Left forelimb (tissue), 1 donor: ENCODE measurements around the gene E2F2.

Experiments
- DNase-seq: peaks from one replicate; pipeline ENCODE4 v3.0.0-alpha.2; 2018; ENCODE audit warnings: low spot score

The E2F2 gene

DNA sequence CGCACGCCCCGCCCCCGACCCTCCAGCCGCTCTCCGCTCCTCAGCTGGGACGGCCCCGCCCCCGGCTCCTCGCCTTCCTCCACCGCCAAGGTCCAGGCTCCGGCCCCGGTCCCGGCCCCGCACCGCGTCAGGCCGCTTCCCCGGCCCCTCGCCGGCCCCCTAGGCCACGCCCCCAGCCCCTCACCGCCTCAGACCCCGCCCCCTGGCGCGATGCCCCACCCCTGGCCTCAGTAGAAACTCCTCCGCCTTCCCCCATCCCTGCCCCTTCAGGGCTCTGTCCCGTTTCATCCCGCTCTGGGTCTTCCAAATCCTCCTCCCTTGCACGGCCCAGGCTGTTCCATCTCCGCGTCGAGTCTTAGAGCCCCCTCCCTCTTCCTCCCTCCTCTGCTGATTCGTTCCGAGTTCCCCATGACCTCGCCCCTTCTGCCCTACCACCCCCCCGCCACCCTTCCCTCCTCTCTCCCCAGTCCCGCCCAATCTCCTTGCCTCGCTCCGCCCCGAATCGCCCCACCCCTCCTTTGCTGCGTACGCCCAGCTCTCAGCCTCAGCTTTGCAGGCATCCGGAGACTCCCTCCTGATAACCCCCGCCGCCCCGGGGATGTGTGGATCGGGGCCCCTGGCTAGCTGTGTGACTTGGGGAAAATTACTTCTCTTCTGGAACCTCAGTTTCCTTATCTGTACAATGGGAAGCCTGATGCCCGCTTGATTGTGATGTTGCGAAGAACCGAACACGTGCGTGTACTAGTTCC is 46.6 kb downstream of the E2F2 start:
- DNase-seq, result peak; percentile 98

DNA sequence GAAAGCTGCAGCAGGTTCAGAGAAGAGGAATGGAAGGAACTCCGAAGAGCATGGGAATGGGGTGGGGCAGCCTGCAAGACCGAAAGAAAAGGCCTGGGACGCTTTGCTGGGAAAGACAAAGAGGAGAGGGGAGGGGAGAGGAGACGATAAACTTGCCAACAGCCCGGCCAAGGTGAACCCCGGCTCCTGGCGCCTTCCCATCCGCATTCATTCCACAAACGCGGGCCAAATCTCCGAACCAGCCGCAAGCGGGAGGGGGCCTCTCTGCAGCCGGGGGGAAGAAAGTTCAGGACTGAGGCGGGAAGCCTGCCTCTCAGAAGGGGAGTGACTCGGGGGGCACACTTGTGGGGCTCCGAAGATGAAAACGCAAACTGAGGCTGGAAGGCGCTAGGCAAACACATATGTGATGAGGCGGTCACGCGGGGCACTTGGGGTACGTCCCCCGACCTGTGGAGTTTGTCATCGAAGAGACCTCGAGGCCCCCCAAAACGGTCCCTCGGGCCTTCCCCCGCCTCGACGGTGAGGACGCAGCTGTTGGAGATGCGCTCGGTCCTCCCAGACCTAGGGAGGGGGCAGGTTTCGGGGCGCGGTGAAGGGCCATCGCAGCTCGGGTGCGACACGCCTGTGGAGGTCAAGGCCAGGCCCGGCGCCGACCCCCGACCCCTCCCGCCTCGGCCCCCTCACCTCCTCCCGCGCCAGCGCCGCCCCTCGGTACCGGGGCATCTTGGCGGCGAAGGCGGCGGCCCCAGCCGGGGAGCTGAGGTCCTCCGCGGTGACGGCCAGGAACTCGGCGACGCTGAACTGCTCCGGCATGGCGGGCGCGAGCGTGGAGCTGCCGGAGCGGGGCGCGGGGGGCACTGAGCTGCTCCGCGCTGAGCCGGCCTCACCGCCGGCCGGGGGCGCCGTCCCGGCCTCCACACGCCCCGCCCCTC is 47.4 kb downstream of the E2F2 start, which contains the start of gene ASAP3:
TSS of gene ASAP3 (minus strand) at position 859 of the 932 bp plus-strand sequence. CDS start at position 813, 46 bp downstream.
- peak; percentile 88 for DNase-seq

DNA sequence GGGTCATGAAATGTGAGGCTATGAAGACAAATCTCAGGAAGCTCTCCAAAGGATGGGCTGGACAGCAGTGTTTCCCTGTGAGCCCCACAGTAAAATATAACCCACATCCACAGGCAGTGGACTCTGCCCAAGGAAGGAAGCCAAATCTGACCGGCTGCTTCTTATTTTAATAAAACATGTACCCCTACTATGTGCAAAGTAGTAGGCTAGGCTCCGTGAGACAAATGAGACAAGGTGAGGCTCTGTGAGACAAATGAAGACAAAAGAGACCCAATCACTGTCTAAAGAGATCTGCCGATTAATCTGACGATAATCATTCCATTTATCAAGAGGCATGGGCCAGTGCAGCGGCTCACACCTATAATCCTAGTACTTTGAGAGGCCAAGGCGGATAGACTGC is 49.1 kb downstream of the E2F2 start:
- DNase-seq, result no peak

DNA sequence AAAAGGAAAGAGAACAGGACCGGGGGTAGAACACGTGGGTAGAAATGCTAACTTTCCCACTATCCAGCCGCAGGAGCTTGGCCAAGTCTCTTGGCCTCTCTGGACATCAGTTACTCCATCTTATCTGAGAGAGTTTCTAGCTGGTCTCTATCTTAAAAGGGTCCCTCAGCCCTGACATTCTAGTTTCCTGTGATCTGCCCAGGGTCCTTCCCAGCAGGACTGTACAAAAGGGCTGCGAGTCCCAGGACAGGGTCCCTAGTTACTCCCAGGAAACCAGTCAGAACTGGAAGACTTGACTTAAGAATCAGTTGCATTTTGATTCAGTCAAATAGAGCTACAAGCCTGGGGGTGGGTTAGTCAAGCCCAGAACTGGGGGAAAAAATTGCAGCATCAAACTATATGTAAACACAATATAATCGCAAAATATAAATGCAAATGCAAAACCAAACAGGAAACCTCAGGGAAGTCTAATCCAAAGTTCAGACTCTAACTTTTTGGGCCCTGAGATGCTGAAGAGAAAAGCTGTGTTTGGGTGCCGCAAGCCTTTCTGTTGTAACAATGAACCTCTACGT is 49.9 kb downstream of the E2F2 start:
- DNase-seq, result no peak

DNA sequence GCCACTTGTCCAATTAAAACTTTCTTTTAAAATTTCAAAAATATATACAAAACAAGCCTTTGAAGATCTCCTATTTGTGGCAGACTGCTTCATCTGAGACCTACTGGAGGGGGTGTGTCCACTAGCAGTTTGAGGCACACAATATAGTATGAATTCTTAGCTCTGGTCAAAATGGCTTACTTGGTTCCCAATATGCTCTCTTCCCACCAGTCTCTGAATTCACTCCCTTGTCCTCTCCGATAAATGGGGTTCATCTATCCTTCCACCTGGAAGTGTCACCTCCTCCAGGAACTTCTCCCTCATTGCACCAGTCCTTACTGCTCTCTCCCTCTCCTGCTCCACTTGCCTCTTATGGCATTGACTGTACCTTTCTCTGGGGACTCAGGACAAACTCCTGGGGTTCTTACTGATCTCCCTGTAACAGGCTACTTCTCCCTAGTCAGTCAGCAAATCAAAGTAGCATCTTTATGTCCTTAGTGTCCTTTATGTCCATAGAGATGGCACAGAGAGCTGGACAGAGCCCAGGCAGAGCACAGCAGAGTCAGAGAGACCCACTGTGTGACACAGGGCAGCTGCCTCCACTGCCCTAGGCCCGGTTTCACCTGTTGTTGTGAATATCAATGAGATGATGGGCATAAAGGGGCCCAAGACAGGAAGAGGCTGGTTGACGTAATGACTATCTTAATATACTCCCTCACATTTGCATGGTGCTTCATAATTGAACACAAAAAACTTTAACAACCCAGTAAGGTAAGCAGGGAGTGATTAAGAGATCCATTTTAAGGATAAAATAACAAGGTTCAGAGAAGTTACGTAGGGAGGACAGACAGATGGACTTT is 50.6 kb downstream of the E2F2 start:
- no peak for DNase-seq

DNA sequence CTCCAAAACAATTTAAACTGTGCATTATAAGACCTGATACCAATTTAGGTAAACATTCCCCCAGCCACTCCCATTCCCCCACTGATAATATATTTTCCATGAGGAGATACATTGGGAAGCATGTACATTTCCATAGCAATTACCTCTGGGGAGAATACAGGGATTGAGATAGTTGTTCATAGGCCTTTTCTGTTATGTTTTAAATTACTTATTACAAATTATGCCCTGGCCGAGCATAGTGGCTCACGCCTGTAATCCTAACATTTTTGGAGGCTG is 51.4 kb downstream of the E2F2 start:
- DNase-seq, result no peak

DNA sequence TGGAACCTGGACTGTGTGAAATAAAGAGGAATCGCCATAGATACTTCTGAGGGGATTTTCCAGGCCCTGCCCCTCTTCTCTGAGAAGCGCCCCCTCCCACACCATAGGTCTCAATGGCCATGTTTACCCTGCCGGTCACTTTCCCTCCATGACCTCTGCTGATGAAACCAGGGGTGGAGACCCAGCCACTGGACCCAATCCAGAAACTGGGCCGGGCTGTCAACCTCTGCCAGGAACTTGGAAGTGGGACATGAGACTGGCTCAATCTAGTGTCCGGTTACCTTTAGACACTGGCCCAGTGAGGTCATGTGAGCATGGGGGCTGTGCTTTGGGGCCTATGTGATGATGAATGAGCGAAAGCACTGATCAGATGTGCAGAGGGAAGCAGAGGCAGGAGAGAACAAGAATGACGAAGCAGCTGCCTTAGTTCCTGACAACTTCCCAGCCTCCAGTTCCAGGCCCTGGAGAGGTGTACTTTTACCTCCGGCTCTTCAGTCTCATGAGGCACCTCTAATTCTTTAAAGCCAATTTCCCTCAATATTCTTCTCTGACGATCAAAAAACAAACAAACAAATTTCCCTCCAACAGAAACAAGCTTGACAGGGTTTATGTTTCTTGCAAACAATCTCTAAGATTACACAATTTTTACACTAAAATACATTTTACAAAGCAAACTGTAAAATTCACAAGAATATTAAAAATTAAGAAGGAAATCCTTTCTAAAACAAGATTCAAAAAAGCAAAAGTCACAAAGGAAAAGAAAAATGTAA is 52.0 kb downstream of the E2F2 start:
- DNase-seq, result peak; percentile 76

DNA sequence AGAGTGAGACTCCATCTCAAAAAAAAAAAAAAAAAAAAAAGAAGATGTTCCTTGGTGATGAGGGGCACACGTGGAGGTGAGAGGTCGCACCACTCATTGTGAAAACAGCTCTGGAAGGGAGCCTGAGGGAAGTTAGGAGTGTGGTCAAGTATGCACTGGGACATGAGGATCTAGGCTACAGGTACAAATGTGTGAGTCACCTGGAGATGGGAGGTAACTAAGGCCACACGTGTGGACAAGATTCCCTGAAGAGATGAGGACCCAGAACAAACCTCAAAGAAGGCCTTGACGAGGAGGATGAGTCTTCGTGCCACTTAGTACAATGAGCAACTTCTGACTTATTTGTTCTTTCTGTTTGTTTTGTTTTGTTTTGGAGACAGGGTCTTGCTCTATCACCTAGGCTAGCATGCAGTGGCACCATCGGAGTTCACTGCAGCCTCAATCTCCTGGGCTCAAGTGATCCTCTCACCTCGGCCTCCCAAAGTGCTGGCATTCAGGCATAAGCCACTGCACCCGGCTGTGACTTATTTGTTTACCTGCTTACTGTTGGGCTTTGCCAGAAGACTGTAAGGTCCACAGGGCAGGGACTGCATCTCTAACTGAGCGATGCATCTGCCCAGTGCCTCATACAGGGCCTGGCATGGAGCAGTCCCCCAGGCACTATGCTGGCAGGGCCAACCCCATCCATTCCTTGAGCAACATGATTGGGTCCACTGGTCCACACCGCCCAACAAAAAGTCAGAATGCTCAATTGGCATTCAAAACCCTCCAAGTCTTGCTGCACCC is 53.5 kb downstream of the E2F2 start:
- no peak for DNase-seq

DNA sequence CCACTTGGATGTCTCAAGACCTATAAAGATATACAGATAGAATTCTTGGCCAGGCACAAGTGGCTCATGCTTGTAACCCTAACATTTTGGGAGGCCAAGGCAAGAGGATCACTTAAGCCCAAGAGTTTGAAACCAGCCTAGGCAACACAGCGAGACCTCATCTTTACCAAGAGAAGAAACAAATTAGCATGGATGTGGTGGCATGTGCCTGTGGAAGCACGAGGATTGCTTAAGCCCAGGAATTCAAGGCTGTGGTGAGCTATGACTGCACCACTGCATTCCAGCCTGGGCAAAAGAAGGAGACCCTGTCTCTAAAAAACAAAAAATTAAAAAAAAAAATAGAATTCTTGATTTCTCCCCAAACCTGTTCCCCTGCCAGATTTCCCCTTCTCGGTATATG is 55.4 kb downstream of the E2F2 start:
- DNase-seq, result no peak

DNA sequence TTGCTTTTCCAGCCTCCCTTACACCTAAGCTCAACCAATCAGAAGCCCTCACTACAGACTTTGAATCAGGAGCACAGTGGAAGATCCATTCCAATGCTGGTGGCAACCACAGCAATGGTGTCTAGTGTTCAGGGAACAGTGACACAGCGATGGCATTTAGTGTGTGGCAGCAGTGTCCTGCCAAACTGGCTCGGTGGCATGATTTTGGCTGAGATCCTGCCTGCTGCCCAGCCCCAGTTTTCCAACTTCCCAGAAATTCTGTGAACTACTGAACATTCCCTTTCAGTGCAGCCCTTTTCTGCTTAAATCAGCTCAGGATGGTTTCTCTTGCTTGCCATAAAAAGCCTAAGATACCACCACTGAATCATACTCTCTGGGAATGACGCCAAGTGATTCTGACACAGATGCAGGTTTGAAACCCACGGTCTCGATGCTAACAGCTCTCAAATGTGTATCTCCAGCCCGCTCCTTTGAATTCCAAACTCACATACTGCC is 55.9 kb downstream of the E2F2 start:
- DNase-seq, result no peak

DNA sequence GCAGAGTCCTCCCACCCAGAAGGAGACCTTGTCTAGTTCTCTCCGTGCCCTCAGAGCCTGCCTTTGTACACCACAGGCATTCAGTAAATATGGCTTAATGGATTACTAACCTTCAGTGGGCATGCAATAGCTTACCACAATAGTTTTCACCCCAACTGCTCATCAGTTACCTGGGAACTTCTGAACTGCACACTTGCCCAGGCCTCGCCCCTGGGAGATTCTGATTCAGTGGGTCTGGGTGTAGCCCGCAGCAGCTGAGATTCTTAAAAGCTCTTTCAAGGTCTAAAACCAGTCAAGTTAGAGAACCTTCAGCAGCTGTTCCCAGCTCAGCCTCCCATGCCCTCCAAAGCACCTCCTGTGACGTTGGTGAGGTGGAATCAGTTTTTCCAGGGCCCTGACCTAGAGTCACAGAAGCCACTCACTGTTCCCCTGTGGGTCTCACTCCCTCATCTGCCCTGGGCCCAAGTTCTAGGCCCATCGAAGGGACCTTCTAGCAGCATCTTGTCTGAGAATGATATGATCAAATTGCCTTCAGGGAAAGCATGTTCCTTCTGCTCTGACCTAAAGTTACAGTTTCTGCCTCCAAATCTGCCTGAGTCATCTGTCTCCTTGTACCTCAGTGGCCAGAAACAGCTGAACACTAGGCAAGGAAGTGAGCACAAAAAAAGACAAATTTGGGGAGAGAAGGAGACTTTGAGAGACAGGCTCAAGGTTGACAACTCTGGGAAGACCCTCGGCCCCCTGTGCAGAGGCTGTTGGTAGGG is 57.8 kb downstream of the E2F2 start:
- DNase-seq, result no peak

DNA sequence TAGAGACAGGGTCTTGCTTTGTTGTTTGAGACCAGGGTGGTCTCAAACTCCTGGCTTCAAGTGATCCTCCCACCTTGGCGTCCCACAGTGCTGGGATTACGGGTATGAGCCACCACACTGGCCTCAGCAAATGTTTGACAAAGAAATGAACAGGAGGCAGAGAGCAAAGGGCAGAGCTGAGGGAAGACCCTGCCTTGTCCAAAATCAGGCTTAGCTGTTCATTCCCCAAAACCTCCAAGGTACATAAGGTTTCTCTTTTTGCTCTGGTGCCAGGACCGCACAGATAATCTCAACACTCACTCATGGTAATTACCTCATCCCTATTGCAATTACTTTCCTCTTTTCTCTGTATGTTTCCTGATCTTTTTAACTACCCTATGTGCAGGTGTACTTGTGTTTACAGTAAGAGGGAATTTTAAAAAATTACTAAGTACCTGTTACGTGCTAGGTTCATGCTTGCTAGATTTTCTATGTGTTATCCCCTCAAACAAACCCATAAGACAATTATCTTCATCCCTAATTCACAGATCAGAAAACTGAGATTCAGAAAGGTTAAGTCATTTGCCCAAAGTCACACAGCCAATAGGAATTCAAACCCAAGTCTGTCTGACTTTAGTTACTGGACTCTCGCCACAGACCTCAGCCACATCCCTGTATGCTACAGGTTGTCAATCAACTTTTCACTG is 58.5 kb downstream of the E2F2 start:
- no peak for DNase-seq

DNA sequence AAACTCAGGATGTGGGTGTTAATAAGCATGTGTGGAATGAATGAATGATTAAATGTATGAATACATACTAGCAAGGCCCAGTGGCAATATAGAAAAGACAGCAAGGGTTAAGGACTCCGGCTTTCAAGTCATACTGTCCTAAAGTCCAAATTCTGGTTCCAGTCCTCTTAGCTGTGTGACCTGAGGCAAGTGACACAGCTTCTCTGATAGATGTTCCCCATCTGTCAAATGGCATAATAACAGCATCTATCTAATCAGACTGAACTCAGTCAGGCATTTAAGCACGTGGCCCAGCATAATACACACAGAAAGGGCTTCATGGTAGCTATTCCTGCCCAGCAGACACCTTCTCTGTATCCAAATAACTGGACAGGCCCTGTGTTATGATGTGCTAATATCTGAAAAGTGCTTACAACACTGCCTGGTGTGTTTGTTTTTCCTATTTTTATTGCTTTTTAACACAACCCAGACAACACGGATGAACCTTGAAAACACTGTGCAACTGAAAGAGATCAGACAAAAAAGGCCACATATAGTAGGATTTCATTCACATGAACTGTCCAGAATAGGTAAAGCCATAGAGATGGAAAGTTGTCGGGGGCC is 59.5 kb downstream of the E2F2 start:
- no peak for DNase-seq

DNA sequence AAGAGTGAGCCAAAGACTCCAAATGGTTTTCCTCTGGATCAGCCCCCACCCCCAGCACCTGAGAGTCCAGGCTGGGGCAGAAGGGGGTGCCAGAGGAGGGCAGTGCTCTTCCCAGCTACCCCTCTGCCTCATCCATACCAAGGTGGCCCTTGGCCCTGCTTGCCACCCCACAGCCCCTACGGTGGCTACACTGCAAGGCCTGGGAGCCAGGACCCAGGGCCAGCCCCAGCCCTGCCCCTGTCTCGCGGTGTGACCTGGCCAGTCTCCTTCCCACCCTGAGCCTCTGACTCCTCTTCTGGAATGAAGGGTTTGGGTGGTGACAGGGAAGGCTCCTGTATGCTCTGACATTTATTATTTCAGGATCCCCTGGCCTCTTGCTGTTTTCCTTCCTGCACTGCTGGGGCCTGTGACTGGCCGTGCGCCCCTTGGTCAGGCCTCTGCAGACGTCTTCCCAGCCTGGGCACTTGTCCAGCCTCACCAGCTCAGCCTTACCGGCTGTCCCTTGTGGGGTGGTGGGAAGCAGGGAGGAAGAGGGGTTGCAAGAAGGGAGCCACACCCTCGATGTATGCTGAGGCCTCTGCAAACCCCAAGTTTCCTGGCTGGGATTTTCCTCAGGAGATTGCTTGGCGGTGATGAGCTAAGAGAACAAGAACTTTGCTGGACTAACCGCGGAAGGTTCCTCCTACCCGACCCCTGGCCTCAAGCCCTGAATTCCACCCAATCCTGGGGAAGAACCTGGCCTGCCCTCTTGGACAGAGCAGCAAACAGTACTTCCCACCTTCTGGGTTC is 60.6 kb downstream of the E2F2 start:
- peak; percentile 70 for DNase-seq

DNA sequence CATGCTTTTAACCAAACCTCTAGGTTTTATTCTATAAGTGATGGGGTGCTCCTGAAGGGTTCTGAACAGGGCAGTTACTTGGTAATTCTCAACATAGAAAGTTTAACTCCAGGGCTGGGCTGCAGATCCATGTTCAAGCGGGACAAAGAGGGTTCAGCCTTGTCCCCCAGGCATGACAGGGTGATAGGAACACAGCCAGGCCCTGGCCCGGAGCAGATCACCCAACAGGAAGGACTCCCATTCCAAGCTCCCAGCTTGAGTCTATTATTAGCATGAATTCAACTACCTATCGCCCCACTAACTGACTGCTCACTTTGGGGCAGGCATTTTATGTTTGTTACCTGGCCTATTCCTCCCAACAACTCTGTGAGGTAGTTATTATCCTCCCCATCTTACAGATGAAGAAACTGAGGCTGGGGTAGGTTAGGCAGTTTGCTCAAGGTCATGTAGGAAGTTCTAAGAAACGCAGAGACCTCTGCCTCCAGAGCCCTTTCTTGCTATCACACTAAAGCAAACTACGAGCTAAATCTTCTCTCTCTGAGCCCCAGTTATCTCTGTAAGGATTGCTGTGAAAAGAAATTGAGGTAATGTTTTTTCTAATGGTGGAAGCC is 61.6 kb downstream of the E2F2 start:
- no peak for DNase-seq

DNA sequence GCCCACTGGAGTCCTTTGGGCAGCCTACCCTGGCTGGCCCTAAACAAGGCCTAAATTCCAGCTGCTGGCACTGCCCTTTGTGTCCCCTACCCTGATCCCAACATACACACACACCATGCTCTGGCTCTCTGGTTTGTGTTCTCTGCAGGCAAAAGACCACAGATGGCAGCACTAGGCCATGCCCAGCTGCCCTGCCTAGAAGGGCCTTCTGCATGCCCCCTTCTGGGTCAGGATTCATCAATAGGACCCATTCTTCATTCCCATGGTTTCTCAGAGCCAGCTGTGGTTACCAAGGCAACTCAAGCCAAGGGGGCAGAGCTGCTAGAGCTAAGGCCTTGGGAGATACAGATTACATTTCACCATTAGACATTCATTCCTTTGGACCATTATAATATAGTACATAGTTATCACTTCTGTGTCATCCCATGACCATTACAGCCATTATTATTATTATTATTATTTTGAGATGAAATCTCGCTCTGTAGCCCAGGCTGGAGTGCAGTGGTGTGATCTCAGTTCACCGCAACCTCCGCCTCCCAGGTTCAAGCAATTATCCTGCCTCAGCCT is 64.5 kb downstream of the E2F2 start:
- DNase-seq, result no peak

DNA sequence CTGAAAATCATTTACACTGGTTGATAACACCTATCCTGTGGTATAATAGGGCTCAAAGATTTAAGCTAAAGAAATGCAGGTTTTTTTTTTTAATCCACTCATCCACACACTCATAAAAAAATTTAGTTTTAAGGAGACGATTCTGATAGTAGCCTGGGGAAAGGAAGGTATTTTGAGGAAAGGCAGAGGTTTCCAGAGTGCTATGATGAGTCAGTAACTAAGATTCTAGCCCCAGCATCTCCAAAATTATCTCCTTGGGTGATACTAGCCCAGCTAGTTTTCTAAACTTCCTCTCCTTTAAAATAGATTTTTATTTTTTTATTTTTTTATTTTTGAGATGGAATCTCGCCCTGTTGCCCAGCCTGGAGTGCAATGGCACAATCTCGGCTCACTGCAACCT is 67.7 kb downstream of the E2F2 start:
- no peak for DNase-seq
